Measurements from ENCODE around the gene GPSM1. TPM values are rescaled to one million over a fixed set of nuclear protein-coding genes. Genes with fewer than 3 reads are reported as not detected.

Gene GPSM1
- total and polyA plus RNA-seq, 9 of the 15 experiments (the other 6 are each of a cell fraction or from before 2014, with no cell fraction given) = 0.04 to 14.2 (median 3.1) TPM

GRCh38 chr9:136399176-136400037, 72.1 kb downstream of the GPSM1 start (continued):
- TF ChIP-seq REST (IDR thresholded peaks at IDR 0.05; ENCODE audit: borderline replicate concordance) = no peak
- 0 out of 2 replicates have a peak, but pooled peaks have one; percentile 10 for TF ChIP-seq REST (CRISPR knock-in tag; IDR thresholded peaks at IDR 0.05; ENCODE audit: low read depth)
- TF ChIP-seq MAX (CRISPR knock-in tag; IDR thresholded peaks at IDR 0.05) = peak; percentile 59
- TF ChIP-seq ARID1B (IDR thresholded peaks at IDR 0.05) = no peak
- no peak for TF ChIP-seq PKNOX1 (IDR thresholded peaks at IDR 0.05)
- TF ChIP-seq HOMEZ (CRISPR knock-in tag; IDR thresholded peaks at IDR 0.05) = no peak
- peak in 1 of 2 experiments; percentile 5; a peak in 1 of 4 replicates for TF ChIP-seq NRF1 (conservative IDR thresholded peaks at IDR 0.05 in 1 of 2, IDR thresholded peaks at IDR 0.05 in 1 of 2)
- TF ChIP-seq FOXK2 (conservative IDR thresholded peaks at IDR 0.05 in 1 of 2, IDR thresholded peaks at IDR 0.05 in 1 of 2; ENCODE audit: low read depth in 2 of 2) = no peak
- TF ChIP-seq TRIM28 (IDR thresholded peaks at IDR 0.05) = no peak
- TF ChIP-seq CHD1 (IDR thresholded peaks at IDR 0.05; ENCODE audit: low read length) = peak; percentile 42
- no peak for TF ChIP-seq ZNF780A (CRISPR knock-in tag; IDR thresholded peaks at IDR 0.05)
- 0 out of 2 replicates have a peak, but pooled peaks have one; percentile 11 for TF ChIP-seq CREB3L1 (IDR thresholded peaks at IDR 0.05; ENCODE audit: borderline replicate concordance, low read depth)

Data from K562 (cell line).